SU-DHL-6 (cell line): ENCODE measurements around the gene ADARB2.

Experiments used
- EZH2phosphoT487 ChIP-seq: fragments of 200-600 bp; sonication (generic), shearing (Covaris generic); conservative IDR thresholded peaks from 2 replicates; pipeline ENCODE4 v1.6.1; 2018; ENCODE audit warnings: mild to moderate bottlenecking, antibody characterized with exemption, low read length, moderate library complexity, mixed read lengths
- TF ChIP-seq, protein P1 (sequence below): fragments of 200-600 bp; sonication (generic); IDR thresholded peaks from one replicate; pipeline ENCODE4 v1.5.1; 2017; ENCODE audit warnings: antibody characterized with exemption, mild to moderate bottlenecking, low read length, moderate library complexity; ENCODE audit not compliant: insufficient read depth, poor library complexity, severe bottlenecking

DNA sequence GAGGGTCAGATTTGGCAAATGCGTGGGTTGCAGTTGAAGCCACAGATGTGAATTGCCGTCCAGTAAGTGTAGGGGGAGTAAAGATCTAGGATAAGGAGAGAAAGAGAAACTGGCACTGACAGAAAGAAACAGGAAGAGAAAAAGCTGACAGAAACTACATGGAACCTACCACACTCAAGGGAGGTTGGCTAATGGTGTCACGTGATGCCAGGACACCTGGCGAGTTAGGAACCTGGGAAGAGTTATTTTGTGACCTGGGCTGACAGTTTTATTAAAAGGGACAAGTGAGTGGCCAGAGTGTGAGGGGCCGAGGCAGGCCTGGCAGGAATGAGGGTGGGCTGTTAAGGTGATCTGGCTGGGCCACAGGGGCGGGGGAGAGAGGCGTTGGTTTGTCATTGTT lies 188.7 kb downstream of the ADARB2 start:
- TF ChIP-seq, protein P1, sequence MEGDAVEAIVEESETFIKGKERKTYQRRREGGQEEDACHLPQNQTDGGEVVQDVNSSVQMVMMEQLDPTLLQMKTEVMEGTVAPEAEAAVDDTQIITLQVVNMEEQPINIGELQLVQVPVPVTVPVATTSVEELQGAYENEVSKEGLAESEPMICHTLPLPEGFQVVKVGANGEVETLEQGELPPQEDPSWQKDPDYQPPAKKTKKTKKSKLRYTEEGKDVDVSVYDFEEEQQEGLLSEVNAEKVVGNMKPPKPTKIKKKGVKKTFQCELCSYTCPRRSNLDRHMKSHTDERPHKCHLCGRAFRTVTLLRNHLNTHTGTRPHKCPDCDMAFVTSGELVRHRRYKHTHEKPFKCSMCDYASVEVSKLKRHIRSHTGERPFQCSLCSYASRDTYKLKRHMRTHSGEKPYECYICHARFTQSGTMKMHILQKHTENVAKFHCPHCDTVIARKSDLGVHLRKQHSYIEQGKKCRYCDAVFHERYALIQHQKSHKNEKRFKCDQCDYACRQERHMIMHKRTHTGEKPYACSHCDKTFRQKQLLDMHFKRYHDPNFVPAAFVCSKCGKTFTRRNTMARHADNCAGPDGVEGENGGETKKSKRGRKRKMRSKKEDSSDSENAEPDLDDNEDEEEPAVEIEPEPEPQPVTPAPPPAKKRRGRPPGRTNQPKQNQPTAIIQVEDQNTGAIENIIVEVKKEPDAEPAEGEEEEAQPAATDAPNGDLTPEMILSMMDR = no peak
- TF ChIP-seq EZH2phosphoT487 = no peak
